OCI-LY7 (cell line): ENCODE data around the gene PLEKHM3. TPM values are rescaled to one million over a fixed set of nuclear protein-coding genes. Genes with fewer than 3 reads are reported as not detected.

ENCODE experiments used
- BruUV-seq: library from RNA; stranded (reverse); fragments of 400-500 nt; replicated peaks from 2 replicates; lab custom pipeline; 2021; lab: Mats Ljungman, UMichigan
- CTCF ChIA-PET: fragments of 300-600 bp; sonication (Branson Sonifier 250); formaldehyde crosslinking; loops from one replicate; lab custom pipeline; 2022; ENCODE audit warnings: antibody characterized with exemption; ENCODE audit not compliant: unreplicated experiment; lab: Charles Lee
- POLR2A ChIA-PET: fragments of 300-600 bp; sonication (Branson Sonifier 250); formaldehyde crosslinking; loops from one replicate; lab custom pipeline; 2022; ENCODE audit warnings: antibody characterized with exemption; lab: Charles Lee
- DNase-seq: peaks from one replicate; pipeline ENCODE4 v3.0.0-alpha.2; 2015; ENCODE audit warnings: low spot score
- H2AFZ ChIP-seq: fragments of 200-600 bp; sonication (generic), shearing (Covaris generic); 2 replicates; pipeline ENCODE4 v1.6.1; 2014; ENCODE audit warnings: mild to moderate bottlenecking, antibody characterized with exemption, low read length, moderate library complexity
- H3K27ac ChIP-seq: fragments of 200-600 bp; sonication (generic); 2 replicates; pipeline ENCODE4 v1.5.1; 2014; ENCODE audit warnings: mixed run types, low read depth, mild to moderate bottlenecking, moderate library complexity, low read length, inconsistent platforms; ENCODE audit not compliant: poor library complexity, severe bottlenecking
- H3K36me3 ChIP-seq: fragments of 200-600 bp; sonication (generic); 2 replicates; pipeline ENCODE4 v1.6.1; 2014; ENCODE audit warnings: mild to moderate bottlenecking, antibody characterized with exemption, low read length, moderate library complexity, mixed read lengths; ENCODE audit not compliant: insufficient read depth
- H3K4me1 ChIP-seq: fragments of 200-600 bp; sonication (generic); 2 replicates; pipeline ENCODE4 v1.5.1; 2014; ENCODE audit warnings: mild to moderate bottlenecking, low read length; ENCODE audit not compliant: insufficient read depth, poor library complexity, severe bottlenecking
- H3K4me2 ChIP-seq: fragments of 200-600 bp; sonication (generic); 2 replicates; pipeline ENCODE4 v1.6.1; 2014; ENCODE audit warnings: mild to moderate bottlenecking, low read length
- H3K4me3 ChIP-seq: fragments of 200-600 bp; sonication (generic); 2 replicates; pipeline ENCODE4 v1.5.1; 2014; ENCODE audit warnings: mild to moderate bottlenecking, low read depth, low read length; ENCODE audit not compliant: poor library complexity, severe bottlenecking
- H3K79me2 ChIP-seq: fragments of 200-600 bp; sonication (generic); 2 replicates; pipeline ENCODE4 v1.6.1; 2016; ENCODE audit warnings: low read depth, mild to moderate bottlenecking, low read length, moderate library complexity, mixed read lengths; ENCODE audit not compliant: insufficient read depth
- H3K9me2 ChIP-seq: fragments of 200-600 bp; sonication (generic); 2 replicates; pipeline ENCODE4 v1.6.1; 2016; ENCODE audit warnings: mild to moderate bottlenecking, low read length, mixed read lengths; ENCODE audit not compliant: insufficient read depth
- H3K9me3 ChIP-seq: fragments of 200-600 bp; sonication (generic); 2 replicates; pipeline ENCODE4 v1.6.1; 2014; ENCODE audit warnings: mild to moderate bottlenecking, mixed run types, low read length, mixed read lengths
- H4K20me1 ChIP-seq: fragments of 200-600 bp; sonication (generic); 2 replicates; pipeline ENCODE4 v1.6.1; 2014; ENCODE audit warnings: mild to moderate bottlenecking, antibody characterized with exemption, low read length, moderate library complexity, mixed read lengths; ENCODE audit not compliant: insufficient read depth
- CTCF ChIP-seq: fragments of 200-600 bp; sonication (generic); conservative IDR thresholded peaks from 2 replicates; pipeline ENCODE4 v1.5.1; 2014; ENCODE audit warnings: mild to moderate bottlenecking, antibody characterized with exemption, low read length, moderate library complexity, mixed read lengths
- EZH2phosphoT487 ChIP-seq: fragments of 200-600 bp; sonication (generic); IDR thresholded peaks from 2 replicates; pipeline ENCODE4 v1.6.1; 2018; ENCODE audit warnings: low read depth, borderline replicate concordance, mild to moderate bottlenecking, mixed run types, antibody characterized with exemption, low read length, moderate library complexity, mixed read lengths
- intact Hi-C: fragments of 100-400 bp; cut with micrococcal nuclease; formaldehyde crosslinking; loops from one replicate; pipeline ENCODE4 v1.10.0; 2022; ENCODE audit not compliant: unreplicated experiment
- total RNA-seq, 2 experiments: library from RNA; depleted of rRNA in 1 of 2; stranded (reverse); fragments of >200 nt in 1 of 2; shearing (Covaris generic) in 1 of 2; gene quantifications; 2 replicates each; pipeline ENCODE4 v1.2.3, GENCODE V29; 2014 to 2022

Gene PLEKHM3
- total RNA-seq, 2 experiments from 2014 or later = 3.7 to 6.3 TPM

DNA sequence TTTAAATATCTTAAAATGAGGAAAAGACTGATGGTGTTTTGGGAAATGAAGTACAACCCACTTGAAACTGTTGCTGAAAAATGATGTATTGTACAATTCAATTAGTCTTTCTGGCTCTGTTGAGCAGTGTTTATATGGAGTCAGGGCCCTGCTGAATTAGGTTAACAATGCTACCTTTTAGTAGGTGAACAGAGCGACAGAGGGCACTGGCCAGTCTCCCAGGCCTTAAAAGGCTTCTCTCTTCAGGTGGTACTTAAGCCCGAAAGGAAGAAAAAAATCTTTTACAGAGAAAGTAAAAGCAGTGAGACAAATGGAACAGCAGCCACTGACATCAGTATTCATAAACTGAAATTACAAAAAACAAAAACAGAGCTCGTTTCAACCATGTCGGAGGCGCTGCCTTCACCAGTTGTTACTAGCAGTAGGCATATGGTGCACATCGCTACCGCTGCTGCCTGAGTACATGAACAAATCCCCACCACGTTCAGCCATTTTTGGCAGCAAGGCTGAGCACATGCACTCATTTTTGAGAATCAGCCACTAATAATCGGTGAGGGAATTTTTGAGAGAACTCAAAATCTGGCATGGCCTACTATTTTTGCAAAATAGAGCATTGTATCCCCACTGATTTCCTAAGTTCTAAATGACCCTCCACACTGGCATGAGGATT lies 91.8 kb downstream of the PLEKHM3 start:
- Histone ChIP-seq H3K9me2 (no peaks in the 10 kb centered on the region), H3K36me3 (no peaks in the 10 kb centered on the region), H3K79me2 (no peaks in the 10 kb centered on the region), H3K4me2 (no peak overlapping the region), H4K20me1 (no peaks in the 10 kb centered on the region), H3K9me3 (no peaks in the 10 kb centered on the region), H3K4me3 (no peak overlapping the region), H2AFZ (no peak overlapping the region), H3K4me1 (no peaks in the 10 kb centered on the region), H3K27ac (no peak overlapping the region)
- CTCF ChIA-PET = no interaction called here
- no peak for DNase-seq
- no TSS peak for BruUV-seq
- POLR2A ChIA-PET = interaction anchor here (0.7 kb wide), 1 partner anchor 167 kb away, joined by 3 read pairs; no protein-coding TSS in a partner anchor
- intact Hi-C loops = no loop called here
- TF ChIP-seq CTCF (no peak), EZH2phosphoT487 (no peak)

GRCh38 chr2:207932106-207932505 lies 93.2 kb downstream of the PLEKHM3 start:
- no peaks in the 10 kb centered on the region for H3K9me2 ChIP-seq
- CTCF ChIA-PET = no interaction called here
- no peaks in the 10 kb centered on the region for H3K36me3 ChIP-seq
- H2AFZ ChIP-seq = no peak overlapping the region
- H3K4me1 ChIP-seq = no peaks in the 10 kb centered on the region
- H3K4me2 ChIP-seq = no peak overlapping the region
- H4K20me1 ChIP-seq = no peaks in the 10 kb centered on the region
- H3K79me2 ChIP-seq = no peaks in the 10 kb centered on the region
- BruUV-seq = no TSS peak
- intact Hi-C loops = no loop called here
- no peak for TF ChIP-seq CTCF
- no peak for TF ChIP-seq EZH2phosphoT487
- DNase-seq = no peak
- H3K9me3 ChIP-seq = no peaks in the 10 kb centered on the region
- H3K27ac ChIP-seq = no peak overlapping the region
- no peak overlapping the region for H3K4me3 ChIP-seq
- POLR2A ChIA-PET = no interaction called here

GRCh38 chr2:207930747-207931146 lies 94.6 kb downstream of the PLEKHM3 start:
- POLR2A ChIA-PET = no interaction called here
- Histone ChIP-seq H3K9me3 (no peaks in the 10 kb centered on the region), H4K20me1 (no peaks in the 10 kb centered on the region), H3K4me1 (no peaks in the 10 kb centered on the region), H3K4me2 (no peak overlapping the region), H3K4me3 (no peak overlapping the region), H3K36me3 (no peaks in the 10 kb centered on the region), H3K27ac (no peak overlapping the region), H3K79me2 (no peaks in the 10 kb centered on the region), H3K9me2 (no peaks in the 10 kb centered on the region), H2AFZ (no peak overlapping the region)
- intact Hi-C loops = no loop called here
- CTCF ChIA-PET = no interaction called here
- TF ChIP-seq CTCF (no peak), EZH2phosphoT487 (no peak)
- no TSS peak for BruUV-seq
- DNase-seq = no peak
